GM23338 (cell line): ENCODE measurements around the gene DNAJC11. TPM values are rescaled to one million over a fixed set of nuclear protein-coding genes. Genes with fewer than 3 reads are reported as not detected.

Source experiments
- ATAC-seq: fragments of 200-7000 bp; cut with Tn5 transposase; 3 replicates; pipeline ENCODE4 v1.9.1; 2020
- DNase-seq: peaks from one replicate; pipeline ENCODE4 v3.0.0-alpha.2; 2015; ENCODE audit warnings: low spot score
- H2AFZ ChIP-seq: fragments of 200-600 bp; sonication (generic); 2 replicates; pipeline ENCODE4 v1.8.0; 2016; ENCODE audit warnings: antibody characterized with exemption, mild to moderate bottlenecking, moderate library complexity
- H3F3A ChIP-seq: fragments of 200-600 bp; sonication (generic); replicated peaks from 2 replicates; pipeline ENCODE4 v1.8.0; 2017; ENCODE audit warnings: antibody characterized with exemption, mixed run types, low read depth
- H3K27ac ChIP-seq: fragments of 200-600 bp; sonication (generic); 2 replicates; pipeline ENCODE4 v1.6.1; 2016; ENCODE audit warnings: low read depth
- H3K27me3 ChIP-seq: fragments of 200-600 bp; sonication (generic); 2 replicates; pipeline ENCODE4 v1.8.0; 2016; ENCODE audit warnings: mild to moderate bottlenecking, mixed run types, moderate library complexity; ENCODE audit not compliant: insufficient read depth
- H3K36me3 ChIP-seq: fragments of 200-600 bp; sonication (generic); 2 replicates; pipeline ENCODE4 v1.8.0; 2016; ENCODE audit warnings: mild to moderate bottlenecking; ENCODE audit not compliant: insufficient read depth
- H3K4me1 ChIP-seq: fragments of 200-600 bp; sonication (generic); 2 replicates; pipeline ENCODE4 v1.8.0; 2016; ENCODE audit warnings: mild to moderate bottlenecking, moderate library complexity; ENCODE audit not compliant: insufficient read depth
- H3K4me2 ChIP-seq: fragments of 200-600 bp; sonication (generic); 2 replicates; pipeline ENCODE4 v1.7.1; 2017; ENCODE audit warnings: mixed run types
- H3K4me3 ChIP-seq: fragments of 200-600 bp; sonication (generic); 2 replicates; pipeline ENCODE4 v1.6.1; 2016; ENCODE audit warnings: mixed run types
- H3K79me2 ChIP-seq: fragments of 200-600 bp; sonication (generic); replicated peaks from 2 replicates; pipeline ENCODE4 v1.8.0; 2017; ENCODE audit warnings: mild to moderate bottlenecking; ENCODE audit not compliant: insufficient read depth
- H3K9me2 ChIP-seq: fragments of 200-600 bp; sonication (generic); 2 replicates; pipeline ENCODE4 v1.8.0; 2017; ENCODE audit not compliant: insufficient read depth
- H4K20me1 ChIP-seq: fragments of 200-600 bp; sonication (generic); replicated peaks from 2 replicates; pipeline ENCODE4 v1.8.0; 2017; ENCODE audit warnings: mild to moderate bottlenecking; ENCODE audit not compliant: insufficient read depth
- H3K27ac Mint-ChIP-seq: 2 replicates; pipeline ENCODE4 v1.8.0; 2020; ENCODE audit warnings: inconsistent platforms, mild to moderate bottlenecking, moderate library complexity, mixed read lengths
- H3K27me3 Mint-ChIP-seq: 3 replicates; pipeline ENCODE4 v1.8.0; 2022; ENCODE audit warnings: low read depth, mild to moderate bottlenecking, moderate library complexity, mixed read lengths, inconsistent platforms; ENCODE audit not compliant: insufficient read depth, poor library complexity
- H3K36me3 Mint-ChIP-seq: 3 replicates; pipeline ENCODE4 v1.8.0; 2021; ENCODE audit warnings: low read depth, mild to moderate bottlenecking, inconsistent platforms, moderate library complexity, mixed read lengths
- H3K4me1 Mint-ChIP-seq: 3 replicates; pipeline ENCODE4 v1.8.0; 2020; ENCODE audit warnings: mild to moderate bottlenecking, inconsistent platforms, mixed read lengths
- H3K4me3 Mint-ChIP-seq: 3 replicates; pipeline ENCODE4 v1.8.0; 2021; ENCODE audit warnings: moderate library complexity, mild to moderate bottlenecking, inconsistent platforms, mixed read lengths
- H3K9me3 Mint-ChIP-seq: 3 replicates; pipeline ENCODE4 v1.8.0; 2020; ENCODE audit warnings: moderate library complexity, mild to moderate bottlenecking, inconsistent platforms, mixed read lengths
- CREB1 ChIP-seq: fragments of 250-450 bp; sonication (Bioruptor Pico); IDR thresholded peaks from 2 replicates; pipeline ENCODE4 v1.5.0; 2020; ENCODE audit warnings: low read depth, mild to moderate bottlenecking, moderate library complexity
- EZH2 ChIP-seq: fragments of 200-600 bp; sonication (generic); IDR thresholded peaks from one replicate; pipeline ENCODE4 v1.8.0; 2017; ENCODE audit warnings: antibody characterized with exemption, mild to moderate bottlenecking, low read depth; ENCODE audit not compliant: unreplicated experiment
- EZH2phosphoT487 ChIP-seq: fragments of 200-600 bp; sonication (generic); IDR thresholded peaks from one replicate; pipeline ENCODE4 v1.8.1; 2018; ENCODE audit warnings: antibody characterized with exemption; ENCODE audit not compliant: unreplicated experiment
- JUNB ChIP-seq: IDR thresholded peaks from one replicate; pipeline ENCODE4 v1.6.1; 2016; ENCODE audit warnings: antibody characterized with exemption; ENCODE audit not compliant: unreplicated experiment
- NANOG ChIP-seq: IDR thresholded peaks from 2 replicates; pipeline ENCODE4 v1.6.1; 2016; ENCODE audit warnings: antibody characterized with exemption, borderline replicate concordance
- POLR2AphosphoS5 ChIP-seq: IDR thresholded peaks from 2 replicates; pipeline ENCODE4 v1.6.1; 2016; ENCODE audit warnings: antibody characterized with exemption, low read depth
- STAT1 ChIP-seq: IDR thresholded peaks from one replicate; pipeline ENCODE4 v1.6.1; 2016; ENCODE audit warnings: antibody characterized with exemption; ENCODE audit not compliant: unreplicated experiment
- ZNF114 ChIP-seq: fragments of 250-450 bp; sonication (Bioruptor Pico); IDR thresholded peaks from 2 replicates; pipeline ENCODE4 v1.5.0; 2020; ENCODE audit warnings: mild to moderate bottlenecking, moderate library complexity
- ZNF331 ChIP-seq: fragments of 250-450 bp; sonication (Bioruptor Pico); IDR thresholded peaks from 2 replicates; pipeline ENCODE4 v1.5.0; 2020; ENCODE audit warnings: low read depth, mild to moderate bottlenecking, moderate library complexity
- polyA plus RNA-seq: library from polyadenylated mRNA; unstranded; fragments of >200 nt; fragmentation: Nextera tagmentation; extraction: Ambion mirVana; gene quantifications from 2 replicates; pipeline ENCODE4 v1.2.1, GENCODE V29; 2016
- total RNA-seq: library from RNA; depleted of rRNA; stranded (reverse); fragments of >200 nt; shearing (Covaris generic); gene quantifications from 2 replicates; pipeline ENCODE4 v1.2.3, GENCODE V29; 2014
- TF ChIP-seq, protein P1 (sequence below): IDR thresholded peaks from one replicate; pipeline ENCODE4 v1.6.1; 2018; ENCODE audit warnings: antibody characterized with exemption; ENCODE audit not compliant: unreplicated experiment
- TF ChIP-seq, protein P2 (sequence below), 2 experiments: fragments of 200-600 bp in 1 of 2; sonication (generic) in 1 of 2; conservative IDR thresholded peaks; 2 replicates each; pipeline versions ENCODE4 v1.5.1 to v1.6.1; 2016 to 2017; ENCODE audit warnings: antibody characterized with exemption in 2 of 2, low read depth in 2 of 2, mild to moderate bottlenecking in 2 of 2, moderate library complexity in 1 of 2
- TF ChIP-seq, protein P3 (sequence below): fragments of 250-450 bp; sonication (Bioruptor Pico); IDR thresholded peaks from 2 replicates; pipeline ENCODE4 v1.5.0; 2020; ENCODE audit warnings: mild to moderate bottlenecking, moderate library complexity
- TF ChIP-seq, protein P4 (sequence below): IDR thresholded peaks from 2 replicates; pipeline ENCODE4 v1.6.1; 2016; ENCODE audit warnings: antibody characterized with exemption

Gene DNAJC11
- total and polyA plus RNA-seq, 2 experiments from 2014 or later, result 48.4 to 67.2 TPM

DNA sequence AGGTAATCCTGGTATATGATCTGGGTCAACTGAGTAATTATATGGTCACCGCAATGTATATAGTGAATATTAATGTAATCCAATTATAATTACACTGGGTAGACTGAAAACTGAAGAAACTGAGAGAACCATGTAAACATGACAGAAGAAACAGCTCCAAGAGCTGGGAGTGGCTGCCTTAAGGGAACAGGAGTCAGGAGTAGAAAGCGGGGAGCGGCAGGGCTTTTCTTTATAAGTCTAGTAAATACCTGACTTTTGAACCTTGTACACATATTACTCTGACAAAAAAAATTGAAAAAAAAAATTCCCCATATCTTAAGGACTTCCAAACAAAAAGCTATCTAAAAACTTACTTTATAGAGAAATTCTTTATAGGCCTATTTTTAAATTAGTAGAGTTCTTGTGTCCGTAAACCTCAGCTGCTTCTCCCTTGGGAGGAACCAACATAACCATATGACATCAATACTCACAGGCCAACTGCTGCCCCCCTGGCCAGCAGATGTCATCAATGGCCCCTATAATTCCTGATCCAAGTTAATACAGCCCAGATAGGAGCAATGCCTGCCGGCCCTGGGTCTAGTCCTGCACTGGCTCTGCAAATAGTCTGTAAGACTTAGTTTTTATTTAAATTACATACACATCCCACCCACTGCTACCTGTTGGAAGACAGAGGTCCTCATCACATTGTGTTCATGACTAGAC is 43.1 kb downstream of the DNAJC11 start:
- Mint-ChIP-seq H3K27ac (no peak overlapping the region), H3K4me3 (no peak overlapping the region), H3K9me3 (no peaks in the 10 kb centered on the region), H3K27me3 (peaks cover 4% of the 10 kb centered on the region), H3K36me3 (peaks cover 37% of the 10 kb centered on the region), H3K4me1 (no peaks in the 10 kb centered on the region)
- H3K4me2 ChIP-seq, result no peak overlapping the region
- H3F3A ChIP-seq, result no peaks in the 10 kb centered on the region
- peaks cover 10% of the 10 kb centered on the region for H4K20me1 ChIP-seq
- H3K79me2 ChIP-seq, result peaks cover 54% of the 10 kb centered on the region
- H3K9me2 ChIP-seq, result no peaks in the 10 kb centered on the region
- ATAC-seq (no peak), DNase-seq (no peak)
- no peak overlapping the region for H3K27ac ChIP-seq
- H3K4me3 ChIP-seq, result no peak overlapping the region
- TF ChIP-seq EZH2phosphoT487, result no peak
- TF ChIP-seq ZNF331 (CRISPR knock-in tag), result no peak
- no peak for TF ChIP-seq EZH2
- TF ChIP-seq POLR2AphosphoS5, result no peak
- TF ChIP-seq, protein P1, sequence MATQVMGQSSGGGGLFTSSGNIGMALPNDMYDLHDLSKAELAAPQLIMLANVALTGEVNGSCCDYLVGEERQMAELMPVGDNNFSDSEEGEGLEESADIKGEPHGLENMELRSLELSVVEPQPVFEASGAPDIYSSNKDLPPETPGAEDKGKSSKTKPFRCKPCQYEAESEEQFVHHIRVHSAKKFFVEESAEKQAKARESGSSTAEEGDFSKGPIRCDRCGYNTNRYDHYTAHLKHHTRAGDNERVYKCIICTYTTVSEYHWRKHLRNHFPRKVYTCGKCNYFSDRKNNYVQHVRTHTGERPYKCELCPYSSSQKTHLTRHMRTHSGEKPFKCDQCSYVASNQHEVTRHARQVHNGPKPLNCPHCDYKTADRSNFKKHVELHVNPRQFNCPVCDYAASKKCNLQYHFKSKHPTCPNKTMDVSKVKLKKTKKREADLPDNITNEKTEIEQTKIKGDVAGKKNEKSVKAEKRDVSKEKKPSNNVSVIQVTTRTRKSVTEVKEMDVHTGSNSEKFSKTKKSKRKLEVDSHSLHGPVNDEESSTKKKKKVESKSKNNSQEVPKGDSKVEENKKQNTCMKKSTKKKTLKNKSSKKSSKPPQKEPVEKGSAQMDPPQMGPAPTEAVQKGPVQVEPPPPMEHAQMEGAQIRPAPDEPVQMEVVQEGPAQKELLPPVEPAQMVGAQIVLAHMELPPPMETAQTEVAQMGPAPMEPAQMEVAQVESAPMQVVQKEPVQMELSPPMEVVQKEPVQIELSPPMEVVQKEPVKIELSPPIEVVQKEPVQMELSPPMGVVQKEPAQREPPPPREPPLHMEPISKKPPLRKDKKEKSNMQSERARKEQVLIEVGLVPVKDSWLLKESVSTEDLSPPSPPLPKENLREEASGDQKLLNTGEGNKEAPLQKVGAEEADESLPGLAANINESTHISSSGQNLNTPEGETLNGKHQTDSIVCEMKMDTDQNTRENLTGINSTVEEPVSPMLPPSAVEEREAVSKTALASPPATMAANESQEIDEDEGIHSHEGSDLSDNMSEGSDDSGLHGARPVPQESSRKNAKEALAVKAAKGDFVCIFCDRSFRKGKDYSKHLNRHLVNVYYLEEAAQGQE, result no peak
- no peak for TF ChIP-seq ZNF114 (CRISPR knock-in tag)
- TF ChIP-seq, protein P2, sequence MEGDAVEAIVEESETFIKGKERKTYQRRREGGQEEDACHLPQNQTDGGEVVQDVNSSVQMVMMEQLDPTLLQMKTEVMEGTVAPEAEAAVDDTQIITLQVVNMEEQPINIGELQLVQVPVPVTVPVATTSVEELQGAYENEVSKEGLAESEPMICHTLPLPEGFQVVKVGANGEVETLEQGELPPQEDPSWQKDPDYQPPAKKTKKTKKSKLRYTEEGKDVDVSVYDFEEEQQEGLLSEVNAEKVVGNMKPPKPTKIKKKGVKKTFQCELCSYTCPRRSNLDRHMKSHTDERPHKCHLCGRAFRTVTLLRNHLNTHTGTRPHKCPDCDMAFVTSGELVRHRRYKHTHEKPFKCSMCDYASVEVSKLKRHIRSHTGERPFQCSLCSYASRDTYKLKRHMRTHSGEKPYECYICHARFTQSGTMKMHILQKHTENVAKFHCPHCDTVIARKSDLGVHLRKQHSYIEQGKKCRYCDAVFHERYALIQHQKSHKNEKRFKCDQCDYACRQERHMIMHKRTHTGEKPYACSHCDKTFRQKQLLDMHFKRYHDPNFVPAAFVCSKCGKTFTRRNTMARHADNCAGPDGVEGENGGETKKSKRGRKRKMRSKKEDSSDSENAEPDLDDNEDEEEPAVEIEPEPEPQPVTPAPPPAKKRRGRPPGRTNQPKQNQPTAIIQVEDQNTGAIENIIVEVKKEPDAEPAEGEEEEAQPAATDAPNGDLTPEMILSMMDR (conservative IDR thresholded peaks at IDR 0.05; ENCODE audit: low read depth in 2 of 2), result no peak
- TF ChIP-seq STAT1, result no peak
- no peak for TF ChIP-seq NANOG
- TF ChIP-seq, protein P3, sequence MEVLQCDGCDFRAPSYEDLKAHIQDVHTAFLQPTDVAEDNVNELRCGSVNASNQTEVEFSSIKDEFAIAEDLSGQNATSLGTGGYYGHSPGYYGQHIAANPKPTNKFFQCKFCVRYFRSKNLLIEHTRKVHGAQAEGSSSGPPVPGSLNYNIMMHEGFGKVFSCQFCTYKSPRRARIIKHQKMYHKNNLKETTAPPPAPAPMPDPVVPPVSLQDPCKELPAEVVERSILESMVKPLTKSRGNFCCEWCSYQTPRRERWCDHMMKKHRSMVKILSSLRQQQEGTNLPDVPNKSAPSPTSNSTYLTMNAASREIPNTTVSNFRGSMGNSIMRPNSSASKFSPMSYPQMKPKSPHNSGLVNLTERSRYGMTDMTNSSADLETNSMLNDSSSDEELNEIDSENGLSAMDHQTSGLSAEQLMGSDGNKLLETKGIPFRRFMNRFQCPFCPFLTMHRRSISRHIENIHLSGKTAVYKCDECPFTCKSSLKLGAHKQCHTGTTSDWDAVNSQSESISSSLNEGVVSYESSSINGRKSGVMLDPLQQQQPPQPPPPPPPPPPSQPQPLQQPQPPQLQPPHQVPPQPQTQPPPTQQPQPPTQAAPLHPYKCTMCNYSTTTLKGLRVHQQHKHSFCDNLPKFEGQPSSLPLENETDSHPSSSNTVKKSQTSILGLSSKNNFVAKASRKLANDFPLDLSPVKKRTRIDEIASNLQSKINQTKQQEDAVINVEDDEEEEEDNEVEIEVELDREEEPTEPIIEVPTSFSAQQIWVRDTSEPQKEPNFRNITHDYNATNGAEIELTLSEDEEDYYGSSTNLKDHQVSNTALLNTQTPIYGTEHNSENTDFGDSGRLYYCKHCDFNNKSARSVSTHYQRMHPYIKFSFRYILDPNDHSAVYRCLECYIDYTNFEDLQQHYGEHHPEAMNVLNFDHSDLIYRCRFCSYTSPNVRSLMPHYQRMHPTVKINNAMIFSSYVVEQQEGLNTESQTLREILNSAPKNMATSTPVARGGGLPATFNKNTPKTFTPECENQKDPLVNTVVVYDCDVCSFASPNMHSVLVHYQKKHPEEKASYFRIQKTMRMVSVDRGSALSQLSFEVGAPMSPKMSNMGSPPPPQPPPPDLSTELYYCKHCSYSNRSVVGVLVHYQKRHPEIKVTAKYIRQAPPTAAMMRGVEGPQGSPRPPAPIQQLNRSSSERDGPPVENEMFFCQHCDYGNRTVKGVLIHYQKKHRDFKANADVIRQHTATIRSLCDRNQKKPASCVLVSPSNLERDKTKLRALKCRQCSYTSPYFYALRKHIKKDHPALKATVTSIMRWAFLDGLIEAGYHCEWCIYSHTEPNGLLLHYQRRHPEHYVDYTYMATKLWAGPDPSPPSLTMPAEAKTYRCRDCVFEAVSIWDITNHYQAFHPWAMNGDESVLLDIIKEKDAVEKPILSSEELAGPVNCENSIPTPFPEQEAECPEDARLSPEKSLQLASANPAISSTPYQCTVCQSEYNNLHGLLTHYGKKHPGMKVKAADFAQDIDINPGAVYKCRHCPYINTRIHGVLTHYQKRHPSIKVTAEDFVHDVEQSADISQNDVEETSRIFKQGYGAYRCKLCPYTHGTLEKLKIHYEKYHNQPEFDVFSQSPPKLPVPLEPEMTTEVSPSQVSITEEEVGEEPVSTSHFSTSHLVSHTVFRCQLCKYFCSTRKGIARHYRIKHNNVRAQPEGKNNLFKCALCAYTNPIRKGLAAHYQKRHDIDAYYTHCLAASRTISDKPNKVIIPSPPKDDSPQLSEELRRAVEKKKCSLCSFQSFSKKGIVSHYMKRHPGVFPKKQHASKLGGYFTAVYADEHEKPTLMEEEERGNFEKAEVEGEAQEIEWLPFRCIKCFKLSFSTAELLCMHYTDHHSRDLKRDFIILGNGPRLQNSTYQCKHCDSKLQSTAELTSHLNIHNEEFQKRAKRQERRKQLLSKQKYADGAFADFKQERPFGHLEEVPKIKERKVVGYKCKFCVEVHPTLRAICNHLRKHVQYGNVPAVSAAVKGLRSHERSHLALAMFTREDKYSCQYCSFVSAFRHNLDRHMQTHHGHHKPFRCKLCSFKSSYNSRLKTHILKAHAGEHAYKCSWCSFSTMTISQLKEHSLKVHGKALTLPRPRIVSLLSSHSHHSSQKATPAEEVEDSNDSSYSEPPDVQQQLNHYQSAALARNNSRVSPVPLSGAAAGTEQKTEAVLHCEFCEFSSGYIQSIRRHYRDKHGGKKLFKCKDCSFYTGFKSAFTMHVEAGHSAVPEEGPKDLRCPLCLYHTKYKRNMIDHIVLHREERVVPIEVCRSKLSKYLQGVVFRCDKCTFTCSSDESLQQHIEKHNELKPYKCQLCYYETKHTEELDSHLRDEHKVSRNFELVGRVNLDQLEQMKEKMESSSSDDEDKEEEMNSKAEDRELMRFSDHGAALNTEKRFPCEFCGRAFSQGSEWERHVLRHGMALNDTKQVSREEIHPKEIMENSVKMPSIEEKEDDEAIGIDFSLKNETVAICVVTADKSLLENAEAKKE, result no peak
- TF ChIP-seq JUNB, result no peak
- TF ChIP-seq CREB1 (CRISPR knock-in tag), result no peak
- TF ChIP-seq, protein P4, sequence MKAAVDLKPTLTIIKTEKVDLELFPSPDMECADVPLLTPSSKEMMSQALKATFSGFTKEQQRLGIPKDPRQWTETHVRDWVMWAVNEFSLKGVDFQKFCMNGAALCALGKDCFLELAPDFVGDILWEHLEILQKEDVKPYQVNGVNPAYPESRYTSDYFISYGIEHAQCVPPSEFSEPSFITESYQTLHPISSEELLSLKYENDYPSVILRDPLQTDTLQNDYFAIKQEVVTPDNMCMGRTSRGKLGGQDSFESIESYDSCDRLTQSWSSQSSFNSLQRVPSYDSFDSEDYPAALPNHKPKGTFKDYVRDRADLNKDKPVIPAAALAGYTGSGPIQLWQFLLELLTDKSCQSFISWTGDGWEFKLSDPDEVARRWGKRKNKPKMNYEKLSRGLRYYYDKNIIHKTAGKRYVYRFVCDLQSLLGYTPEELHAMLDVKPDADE, result no peak
- H3K36me3 ChIP-seq, result peaks cover 17% of the 10 kb centered on the region
- H3K27me3 ChIP-seq, result no peaks in the 10 kb centered on the region
- no peak overlapping the region for H2AFZ ChIP-seq
- H3K4me1 ChIP-seq, result no peaks in the 10 kb centered on the region
